Measurements from ENCODE around the gene ESYT3. TPM values are rescaled to one million over a fixed set of nuclear protein-coding genes. Genes with fewer than 3 reads are reported as not detected.

Gene ESYT3
- total and polyA plus RNA-seq, 2 experiments from 2014 or later, result 3.5 to 8.2 TPM

- Histone ChIP-seq H3K4me3 (no peak overlapping the region), H2AFZ (no peak overlapping the region), H3F3A (replicated peaks; ENCODE audit: low read depth) (no peaks in the 10 kb centered on the region), H3K4me1 (ENCODE audit: insufficient read depth) (0 out of 2 replicates have a peak, but pooled peaks cover 7% of the 10 kb centered on the region), H3K4me2 (no peak overlapping the region), H3K27ac (ENCODE audit: low read depth) (no peak overlapping the region), H3K36me3 (ENCODE audit: insufficient read depth) (no peaks in the 10 kb centered on the region), H3K79me2 (replicated peaks; ENCODE audit: insufficient read depth) (no peaks in the 10 kb centered on the region), H4K20me1 (replicated peaks; ENCODE audit: insufficient read depth) (no peaks in the 10 kb centered on the region), H3K9me2 (ENCODE audit: insufficient read depth) (no peaks in the 10 kb centered on the region), H3K27me3 (ENCODE audit: insufficient read depth) (no peaks in the 10 kb centered on the region)
- ATAC-seq, result no peak
- H3K4me1 Mint-ChIP-seq, result peaks cover 11% of the 10 kb centered on the region
- H3K36me3 Mint-ChIP-seq (ENCODE audit: low read depth), result peaks cover 5% of the 10 kb centered on the region; the same call in 1 of the 3 replicates
- H3K4me3 Mint-ChIP-seq, result no peak overlapping the region
- no peak overlapping the region for H3K27ac Mint-ChIP-seq
- no peaks in the 10 kb centered on the region for H3K27me3 Mint-ChIP-seq (ENCODE audit: insufficient read depth, low read depth, poor library complexity)
- no peaks in the 10 kb centered on the region for H3K9me3 Mint-ChIP-seq
- no peak for DNase-seq (ENCODE audit: low spot score)
- TF ChIP-seq ZNF462 (CRISPR knock-in tag; IDR thresholded peaks at IDR 0.05) (no peak), JUNB (IDR thresholded peaks at IDR 0.05; ENCODE audit: unreplicated experiment) (no peak), ETS1 (IDR thresholded peaks at IDR 0.05) (no peak), EZH2 (IDR thresholded peaks at IDR 0.05; ENCODE audit: low read depth, unreplicated experiment) (no peak), ZNF114 (CRISPR knock-in tag; IDR thresholded peaks at IDR 0.05) (no peak), ZNF331 (CRISPR knock-in tag; IDR thresholded peaks at IDR 0.05; ENCODE audit: low read depth) (no peak), EZH2phosphoT487 (IDR thresholded peaks at IDR 0.05; ENCODE audit: unreplicated experiment) (no peak), NANOG (IDR thresholded peaks at IDR 0.05; ENCODE audit: borderline replicate concordance) (no peak), REST (IDR thresholded peaks at IDR 0.05; ENCODE audit: unreplicated experiment) (no peak), STAT1 (IDR thresholded peaks at IDR 0.05; ENCODE audit: unreplicated experiment) (no peak), CTCF (conservative IDR thresholded peaks at IDR 0.05; ENCODE audit: low read depth in 2 of 2) (no peak), POLR2AphosphoS5 (IDR thresholded peaks at IDR 0.05; ENCODE audit: low read depth) (no peak), CREB1 (CRISPR knock-in tag; IDR thresholded peaks at IDR 0.05; ENCODE audit: low read depth) (no peak)
Measured at GRCh38 chr3:138498991-138499390, 64.6 kb downstream of the ESYT3 start.
